ENCODE data around the gene PCDH1.
A peak's percentile ranks its signal among the peaks of the same experiment; 100 is the strongest.

Gene PCDH1

GRCh38 chr5:141853895-141854626 is 24.1 kb downstream of the PCDH1 start:
- no peak overlapping the region for H2AFZ ChIP-seq (ENCODE audit: low read length)
- no peak overlapping the region for H3K9ac ChIP-seq (ENCODE audit: low read depth, low read length, poor library complexity, severe bottlenecking)

GRCh38 chr5:141852448-141852847 is 25.8 kb downstream of the PCDH1 start:
- Histone ChIP-seq H3K27me3 (ENCODE audit: insufficient read depth, low read length, poor library complexity, severe bottlenecking) (no peaks in the 10 kb centered on the region), H3K9me2 (replicated peaks; ENCODE audit: low read depth, low read length) (no peaks in the 10 kb centered on the region), H3F3A (ENCODE audit: low read depth) (no peaks in the 10 kb centered on the region), H3K4me1 (ENCODE audit: insufficient read depth, low read length, poor library complexity, severe bottlenecking) (peaks cover 12% of the 10 kb centered on the region), H3K36me3 (ENCODE audit: insufficient read depth, low read length) (no peaks in the 10 kb centered on the region), H3K4me3 (ENCODE audit: low read length, poor library complexity, severe bottlenecking) (no peak overlapping the region), H3K79me2 (ENCODE audit: insufficient read depth, low read length) (no peaks in the 10 kb centered on the region), H3K4me2 (ENCODE audit: low read depth, low read length, poor library complexity, severe bottlenecking) (no peak overlapping the region), H4K20me1 (ENCODE audit: insufficient read depth, low read length, poor library complexity, severe bottlenecking) (no peaks in the 10 kb centered on the region), H3K9me3 (ENCODE audit: insufficient read depth, low read depth, low read length) (no peaks in the 10 kb centered on the region), H2AFZ (ENCODE audit: low read length) (no peak overlapping the region), H3K9ac (ENCODE audit: low read depth, low read length, poor library complexity, severe bottlenecking) (no peak overlapping the region)
- TF ChIP-seq EZH2phosphoT487 (IDR thresholded peaks at IDR 0.05; ENCODE audit: borderline replicate concordance) (no peak), CTCF (conservative IDR thresholded peaks at IDR 0.05; ENCODE audit: low read length) (no peak)

More at GRCh38 chr5:141853895-141854626, 24.1 kb downstream of the PCDH1 start:
- H3K36me3 ChIP-seq (ENCODE audit: insufficient read depth, low read length) = no peaks in the 10 kb centered on the region
- TF ChIP-seq CTCF (conservative IDR thresholded peaks at IDR 0.05; ENCODE audit: low read length) = no peak
- H3K9me3 ChIP-seq (ENCODE audit: insufficient read depth, low read depth, low read length) = no peaks in the 10 kb centered on the region
- peaks cover 6% of the 10 kb centered on the region for H3K4me1 ChIP-seq (ENCODE audit: insufficient read depth, low read length, poor library complexity, severe bottlenecking)
- no peaks in the 10 kb centered on the region for H3K79me2 ChIP-seq (ENCODE audit: insufficient read depth, low read length)
- H3K4me2 ChIP-seq (ENCODE audit: low read depth, low read length, poor library complexity, severe bottlenecking) = no peak overlapping the region
- H3K27me3 ChIP-seq (ENCODE audit: insufficient read depth, low read length, poor library complexity, severe bottlenecking) = no peaks in the 10 kb centered on the region
- H3F3A ChIP-seq (ENCODE audit: low read depth) = no peaks in the 10 kb centered on the region
- H3K4me3 ChIP-seq (ENCODE audit: low read length, poor library complexity, severe bottlenecking) = no peak overlapping the region
- no peaks in the 10 kb centered on the region for H3K9me2 ChIP-seq (replicated peaks; ENCODE audit: low read depth, low read length)
- no peaks in the 10 kb centered on the region for H4K20me1 ChIP-seq (ENCODE audit: insufficient read depth, low read length, poor library complexity, severe bottlenecking)

GRCh38 chr5:141851195-141851874 is 26.9 kb downstream of the PCDH1 start:
- peaks cover 12% of the 10 kb centered on the region for H3K4me1 ChIP-seq (ENCODE audit: insufficient read depth, low read length, poor library complexity, severe bottlenecking)
- no peaks in the 10 kb centered on the region for H3K79me2 ChIP-seq (ENCODE audit: insufficient read depth, low read length)
- H3K9ac ChIP-seq (ENCODE audit: low read depth, low read length, poor library complexity, severe bottlenecking) = no peak overlapping the region
- H3K4me3 ChIP-seq (ENCODE audit: low read length, poor library complexity, severe bottlenecking) = peak overlapping the region; percentile 13
- no peaks in the 10 kb centered on the region for H3K9me2 ChIP-seq (replicated peaks; ENCODE audit: low read depth, low read length)
- H3F3A ChIP-seq (ENCODE audit: low read depth) = no peaks in the 10 kb centered on the region
- H4K20me1 ChIP-seq (ENCODE audit: insufficient read depth, low read length, poor library complexity, severe bottlenecking) = no peaks in the 10 kb centered on the region
- no peaks in the 10 kb centered on the region for H3K27me3 ChIP-seq (ENCODE audit: insufficient read depth, low read length, poor library complexity, severe bottlenecking)
- H3K9me3 ChIP-seq (ENCODE audit: insufficient read depth, low read depth, low read length) = no peaks in the 10 kb centered on the region
- no peak for TF ChIP-seq EZH2phosphoT487 (IDR thresholded peaks at IDR 0.05; ENCODE audit: borderline replicate concordance)
- no peak for TF ChIP-seq CTCF (conservative IDR thresholded peaks at IDR 0.05; ENCODE audit: low read length)
- no peak overlapping the region for H2AFZ ChIP-seq (ENCODE audit: low read length)
- no peaks in the 10 kb centered on the region for H3K36me3 ChIP-seq (ENCODE audit: insufficient read depth, low read length)
- H3K4me2 ChIP-seq (ENCODE audit: low read depth, low read length, poor library complexity, severe bottlenecking) = peak overlapping the region; percentile 32
